ENCODE results near the gene TBC1D22A. TPM values are rescaled to one million over a fixed set of nuclear protein-coding genes. Genes with fewer than 3 reads are reported as not detected.
A peak's percentile ranks its signal among the peaks of the same experiment; 100 is the strongest.

TBC1D22A gene
- total and polyA plus RNA-seq, 9 of the 15 experiments (the other 6 are each of a cell fraction or from before 2014, with no cell fraction given), result 0.20 to 11.5 (median 5.2) TPM

GRCh38 chr22:46753360-46753759, 9.1 kb upstream of the TBC1D22A start:
- H3K79me2 ChIP-seq (ENCODE audit: control insufficient read depth, insufficient read depth, low read length), result no peaks in the 10 kb centered on the region
- DNase-seq (ENCODE audit: extremely low read depth in 1 of 4, low spot score in 3 of 4) (no peak), FAIRE-seq (no peak), ATAC-seq (no peak)
- in situ Hi-C loops (cut with MboI) (no loop called here), intact Hi-C loops (cut with micrococcal nuclease) (no loop called here)
- ChIA-PET CTCF (ENCODE audit: low intra/inter-chr PET ratio) (no interaction called here), POLR2A (interaction anchor here (0.7 to 4.0 kb wide), 3 partner anchors 8 to 298 kb away, joined by 3 to 27 read pairs (median 3); partner anchors contain the start of gene TBC1D22A)
- no peaks in the 10 kb centered on the region for H3K9me1 ChIP-seq (ENCODE audit: control insufficient read depth, insufficient read depth, low read length)
- no peaks in the 10 kb centered on the region for H4K20me1 ChIP-seq (replicated peaks; ENCODE audit: control insufficient read depth, insufficient read depth, low read length)
- no TSS peak for BruUV-seq (replicated peaks)
- no peak overlapping the region for H3K4me3 ChIP-seq
- H3K36me3 ChIP-seq (ENCODE audit: control insufficient read depth, insufficient read depth, low read length), result no peaks in the 10 kb centered on the region
- WGBS (ENCODE audit: insufficient coverage, low coverage, missing lambda C conversion rate), result 75% methylated on average over 3 of the region's 8 CpGs
- peak overlapping the region; percentile 97 for H2AFZ ChIP-seq (ENCODE audit: low read depth, low read length)
- no peaks in the 10 kb centered on the region for H3K27me3 ChIP-seq (ENCODE audit: control insufficient read depth in 2 of 2, insufficient read depth in 2 of 2, low read length in 2 of 2)
- H3K9me3 ChIP-seq (replicated peaks; ENCODE audit: control insufficient read depth, insufficient read depth, low read depth, low read length), result peaks cover 10% of the 10 kb centered on the region
- TF ChIP-seq, protein P1, sequence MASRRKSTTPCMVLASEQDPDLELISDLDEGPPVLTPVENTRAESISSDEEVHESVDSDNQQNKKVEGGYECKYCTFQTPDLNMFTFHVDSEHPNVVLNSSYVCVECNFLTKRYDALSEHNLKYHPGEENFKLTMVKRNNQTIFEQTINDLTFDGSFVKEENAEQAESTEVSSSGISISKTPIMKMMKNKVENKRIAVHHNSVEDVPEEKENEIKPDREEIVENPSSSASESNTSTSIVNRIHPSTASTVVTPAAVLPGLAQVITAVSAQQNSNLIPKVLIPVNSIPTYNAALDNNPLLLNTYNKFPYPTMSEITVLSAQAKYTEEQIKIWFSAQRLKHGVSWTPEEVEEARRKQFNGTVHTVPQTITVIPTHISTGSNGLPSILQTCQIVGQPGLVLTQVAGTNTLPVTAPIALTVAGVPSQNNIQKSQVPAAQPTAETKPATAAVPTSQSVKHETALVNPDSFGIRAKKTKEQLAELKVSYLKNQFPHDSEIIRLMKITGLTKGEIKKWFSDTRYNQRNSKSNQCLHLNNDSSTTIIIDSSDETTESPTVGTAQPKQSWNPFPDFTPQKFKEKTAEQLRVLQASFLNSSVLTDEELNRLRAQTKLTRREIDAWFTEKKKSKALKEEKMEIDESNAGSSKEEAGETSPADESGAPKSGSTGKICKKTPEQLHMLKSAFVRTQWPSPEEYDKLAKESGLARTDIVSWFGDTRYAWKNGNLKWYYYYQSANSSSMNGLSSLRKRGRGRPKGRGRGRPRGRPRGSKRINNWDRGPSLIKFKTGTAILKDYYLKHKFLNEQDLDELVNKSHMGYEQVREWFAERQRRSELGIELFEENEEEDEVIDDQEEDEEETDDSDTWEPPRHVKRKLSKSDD (conservative IDR thresholded peaks at IDR 0.05; ENCODE audit: low read length), result no peak
- TF ChIP-seq AFF4 (CRISPR knock-in tag; IDR thresholded peaks at IDR 0.05) (no peak), ZFP30 (CRISPR knock-in tag; IDR thresholded peaks at IDR 0.05; ENCODE audit: borderline replicate concordance) (no peak), POLR2AphosphoS2 (IDR thresholded peaks at IDR 0.05; ENCODE audit: low read length) (no peak), ZNF639 (CRISPR knock-in tag; conservative IDR thresholded peaks at IDR 0.05 in 1 of 2, IDR thresholded peaks at IDR 0.05 in 1 of 2) (no peak), ZNF76 (CRISPR knock-in tag; IDR thresholded peaks at IDR 0.05; ENCODE audit: borderline replicate concordance) (no peak), ELF2 (CRISPR knock-in tag; IDR thresholded peaks at IDR 0.05) (no peak), HDGF (IDR thresholded peaks at IDR 0.05) (no peak), SUPT5H (IDR thresholded peaks at IDR 0.05) (no peak), RUNX1 (IDR thresholded peaks at IDR 0.05; ENCODE audit: low read depth) (no peak), ZZZ3 (IDR thresholded peaks at IDR 0.05) (no peak), KHSRP (IDR thresholded peaks at IDR 0.05) (no peak), ZNF324 (CRISPR knock-in tag; IDR thresholded peaks at IDR 0.05) (no peak)
- peak overlapping the region; percentile 84 for H3K4me2 ChIP-seq (ENCODE audit: insufficient read depth, low read length)
- peaks cover 17 to 25% of the 10 kb centered on the region in 2 experiments for H3K4me1 ChIP-seq (replicated peaks in 1 of 2; ENCODE audit: control insufficient read depth in 2 of 2, insufficient read depth in 2 of 2, low read length in 2 of 2)
- H3K9ac ChIP-seq (ENCODE audit: insufficient read depth in 1 of 2, low read depth in 2 of 2, low read length in 2 of 2), result peak overlapping the region; percentile 73 to 74; a peak in 1 of 4 replicates
- peak overlapping the region; percentile 99 for H3K27ac ChIP-seq (ENCODE audit: extremely low read depth, low read depth, low read length)

All from K562 (cell line).